ENCODE data around the gene PRKCA. TPM values are rescaled to one million over a fixed set of nuclear protein-coding genes. Genes with fewer than 3 reads are reported as not detected.

The PRKCA gene
- total RNA-seq, 4 donors from 2014 or later: 9.8 to 25.6 (median 12.2) TPM

- H3K27ac ChIP-seq: no peak overlapping the region
- H3K9me3 ChIP-seq: no peaks in the 10 kb centered on the region
- H3K27me3 ChIP-seq: no peaks in the 10 kb centered on the region
- no peak overlapping the region for H3K4me3 ChIP-seq
- no peak for DNase-seq (ENCODE audit: low spot score in 2 of 2)
- TF ChIP-seq EP300 (IDR thresholded peaks at IDR 0.05) (no peak), POLR2AphosphoS5 (IDR thresholded peaks at IDR 0.05) (no peak), CTCF (IDR thresholded peaks at IDR 0.05) (no peak), POLR2A (IDR thresholded peaks at IDR 0.05) (no peak)
- peaks cover 23% of the 10 kb centered on the region for H3K4me1 ChIP-seq
- WGBS: 92% methylated on average over 3 of the region's 3 CpGs
- H3K36me3 ChIP-seq: no peaks in the 10 kb centered on the region
These were observed 208.7 kb downstream of the PRKCA start for GRCh38 chr17:66511135-66511534.

GRCh38 chr17:66514227-66514806 is 211.9 kb downstream of the PRKCA start:
- no peak for DNase-seq (ENCODE audit: low spot score in 2 of 2)
- TF ChIP-seq EP300 (IDR thresholded peaks at IDR 0.05) (no peak), POLR2A (IDR thresholded peaks at IDR 0.05) (no peak), CTCF (IDR thresholded peaks at IDR 0.05) (no peak), POLR2AphosphoS5 (IDR thresholded peaks at IDR 0.05) (no peak)
- 84% methylated on average over 11 of the region's 11 CpGs for WGBS
- H3K27ac ChIP-seq: no peak overlapping the region
- no peaks in the 10 kb centered on the region for H3K27me3 ChIP-seq
- no peaks in the 10 kb centered on the region for H3K36me3 ChIP-seq
- H3K4me1 ChIP-seq: peaks cover 2% of the 10 kb centered on the region
- H3K4me3 ChIP-seq: no peak overlapping the region
- no peaks in the 10 kb centered on the region for H3K9me3 ChIP-seq

- H3K27ac ChIP-seq: no peak overlapping the region
These were observed 213.6 kb downstream of the PRKCA start for GRCh38 chr17:66515974-66516373.

GRCh38 chr17:66517336-66518009 is 215.1 kb downstream of the PRKCA start:
- no peak for DNase-seq (ENCODE audit: low spot score in 2 of 2)
- 78% methylated on average over 9 of the region's 9 CpGs for WGBS
- no peaks in the 10 kb centered on the region for H3K4me1 ChIP-seq
- no peaks in the 10 kb centered on the region for H3K27me3 ChIP-seq
- TF ChIP-seq EP300 (IDR thresholded peaks at IDR 0.05) (no peak), POLR2A (IDR thresholded peaks at IDR 0.05) (no peak), POLR2AphosphoS5 (IDR thresholded peaks at IDR 0.05) (no peak), CTCF (IDR thresholded peaks at IDR 0.05) (no peak)
- H3K9me3 ChIP-seq: no peaks in the 10 kb centered on the region
- no peak overlapping the region for H3K27ac ChIP-seq
- H3K4me3 ChIP-seq: no peak overlapping the region
- no peaks in the 10 kb centered on the region for H3K36me3 ChIP-seq

More at GRCh38 chr17:66515974-66516373, 213.6 kb downstream of the PRKCA start:
- Histone ChIP-seq H3K4me3 (no peak overlapping the region), H3K27me3 (no peaks in the 10 kb centered on the region), H3K36me3 (no peaks in the 10 kb centered on the region), H3K4me1 (no peaks in the 10 kb centered on the region), H3K9me3 (no peaks in the 10 kb centered on the region)
- WGBS: 79% methylated on average over 4 of the region's 4 CpGs
- no peak for TF ChIP-seq EP300 (IDR thresholded peaks at IDR 0.05)
- no peak for TF ChIP-seq POLR2A (IDR thresholded peaks at IDR 0.05)
- TF ChIP-seq CTCF (IDR thresholded peaks at IDR 0.05): no peak
- TF ChIP-seq POLR2AphosphoS5 (IDR thresholded peaks at IDR 0.05): no peak
- no peak for DNase-seq (ENCODE audit: low spot score in 2 of 2)

GRCh38 chr17:66518108-66518507 is 215.7 kb downstream of the PRKCA start:
- Histone ChIP-seq H3K36me3 (no peaks in the 10 kb centered on the region), H3K4me3 (no peak overlapping the region), H3K27me3 (no peaks in the 10 kb centered on the region), H3K4me1 (no peaks in the 10 kb centered on the region), H3K27ac (no peak overlapping the region), H3K9me3 (no peaks in the 10 kb centered on the region)
- 96% methylated on average over 4 of the region's 4 CpGs for WGBS
- DNase-seq (ENCODE audit: low spot score in 2 of 2): no peak
- TF ChIP-seq POLR2A (IDR thresholded peaks at IDR 0.05) (no peak), POLR2AphosphoS5 (IDR thresholded peaks at IDR 0.05) (no peak), CTCF (IDR thresholded peaks at IDR 0.05) (no peak), EP300 (IDR thresholded peaks at IDR 0.05) (no peak)

Measured in suprapubic skin (tissue), 4 donors.